DOHH2 (cell line): ENCODE measurements around the gene MACC1.

Experiments used
- H3F3A ChIP-seq: fragments of 200-600 bp; sonication (generic), shearing (Covaris generic); 2 replicates; pipeline ENCODE4 v1.6.0; 2016; ENCODE audit warnings: antibody characterized with exemption, mild to moderate bottlenecking; ENCODE audit not compliant: control insufficient read depth, insufficient read depth
- H3K27ac ChIP-seq: fragments of 200-600 bp; sonication (generic); 2 replicates; pipeline ENCODE4 v1.5.1; 2014; ENCODE audit warnings: low read depth, mild to moderate bottlenecking, low read length, moderate library complexity
- H3K27me3 ChIP-seq: fragments of 200-600 bp; sonication (generic); 2 replicates; pipeline ENCODE4 v1.6.1; 2014; ENCODE audit warnings: mild to moderate bottlenecking, low read length, mixed read lengths; ENCODE audit not compliant: control insufficient read depth
- H3K36me3 ChIP-seq: fragments of 200-600 bp; sonication (generic); 2 replicates; pipeline ENCODE4 v1.6.1; 2014; ENCODE audit warnings: mild to moderate bottlenecking, low read length, moderate library complexity, mixed read lengths; ENCODE audit not compliant: control insufficient read depth
- H3K4me1 ChIP-seq: fragments of 200-600 bp; sonication (generic); 2 replicates; pipeline ENCODE4 v1.6.1; 2014; ENCODE audit warnings: mild to moderate bottlenecking, low read length, mixed read lengths; ENCODE audit not compliant: control insufficient read depth
- H3K4me2 ChIP-seq: fragments of 200-600 bp; sonication (generic); 2 replicates; pipeline ENCODE4 v1.6.0; 2014; ENCODE audit warnings: mild to moderate bottlenecking, low read length, moderate library complexity
- H3K4me3 ChIP-seq: fragments of 200-600 bp; sonication (generic); 2 replicates; pipeline ENCODE4 v1.5.1; 2014; ENCODE audit warnings: mild to moderate bottlenecking, low read length, mixed read lengths
- H3K79me2 ChIP-seq: fragments of 200-600 bp; sonication (generic); 2 replicates; pipeline ENCODE4 v1.6.1; 2014; ENCODE audit warnings: mild to moderate bottlenecking, low read length, mixed read lengths; ENCODE audit not compliant: control insufficient read depth
- H3K9me2 ChIP-seq: fragments of 200-600 bp; sonication (generic); replicated peaks from 2 replicates; pipeline ENCODE4 v1.6.1; 2014; ENCODE audit warnings: mild to moderate bottlenecking, low read length, mixed read lengths; ENCODE audit not compliant: control insufficient read depth
- H3K9me3 ChIP-seq: fragments of 200-600 bp; sonication (generic); 2 replicates; pipeline ENCODE4 v1.6.1; 2014; ENCODE audit warnings: antibody characterized with exemption, low read length, mixed read lengths; ENCODE audit not compliant: control insufficient read depth, insufficient read depth
- H4K20me1 ChIP-seq: fragments of 200-600 bp; sonication (generic); 2 replicates; pipeline ENCODE4 v1.6.0; 2014; ENCODE audit warnings: low read depth, mild to moderate bottlenecking, antibody characterized with exemption, low read length, moderate library complexity; ENCODE audit not compliant: control insufficient read depth, insufficient read depth
- CTCF ChIP-seq: fragments of 200-600 bp; sonication (generic); IDR thresholded peaks from one replicate; pipeline ENCODE4 v1.5.1; 2014; ENCODE audit warnings: antibody characterized with exemption, mild to moderate bottlenecking, low read depth, low read length; ENCODE audit not compliant: poor library complexity, severe bottlenecking
- EZH2phosphoT487 ChIP-seq: fragments of 200-600 bp; sonication (generic); IDR thresholded peaks from 2 replicates; pipeline ENCODE4 v1.6.1; 2017; ENCODE audit warnings: borderline replicate concordance, mild to moderate bottlenecking, antibody characterized with exemption, low read length, moderate library complexity, mixed read lengths

The MACC1 gene

GRCh38 chr7:20229646-20230500, 12.7 kb upstream of the MACC1 start:
- H3K4me1 ChIP-seq: no peaks in the 10 kb centered on the region
- no peaks in the 10 kb centered on the region for H4K20me1 ChIP-seq
- no peaks in the 10 kb centered on the region for H3F3A ChIP-seq
- no peak overlapping the region for H3K27ac ChIP-seq
- no peaks in the 10 kb centered on the region for H3K27me3 ChIP-seq
- H3K36me3 ChIP-seq: no peaks in the 10 kb centered on the region
- no peak overlapping the region for H3K4me2 ChIP-seq
- H3K9me3 ChIP-seq: no peaks in the 10 kb centered on the region
- no peak for TF ChIP-seq EZH2phosphoT487
- no peak for TF ChIP-seq CTCF
- no peaks in the 10 kb centered on the region for H3K9me2 ChIP-seq
- H3K79me2 ChIP-seq: no peaks in the 10 kb centered on the region
- H3K4me3 ChIP-seq: no peak overlapping the region

GRCh38 chr7:20229081-20229480, 11.9 kb upstream of the MACC1 start:
- no peaks in the 10 kb centered on the region for H3K9me3 ChIP-seq
- no peak overlapping the region for H3K4me3 ChIP-seq
- H3K4me1 ChIP-seq: no peaks in the 10 kb centered on the region
- no peaks in the 10 kb centered on the region for H3K79me2 ChIP-seq
- H3K27me3 ChIP-seq: no peaks in the 10 kb centered on the region
- H4K20me1 ChIP-seq: no peaks in the 10 kb centered on the region
- H3K36me3 ChIP-seq: no peaks in the 10 kb centered on the region
- H3K27ac ChIP-seq: no peak overlapping the region
- H3K9me2 ChIP-seq: no peaks in the 10 kb centered on the region
- no peak overlapping the region for H3K4me2 ChIP-seq
- no peaks in the 10 kb centered on the region for H3F3A ChIP-seq
- TF ChIP-seq EZH2phosphoT487 (no peak), CTCF (no peak)

- Histone ChIP-seq H3K79me2 (no peaks in the 10 kb centered on the region), H3K4me2 (no peak overlapping the region), H3K9me2 (no peaks in the 10 kb centered on the region), H3K4me1 (no peaks in the 10 kb centered on the region), H3K4me3 (no peak overlapping the region), H3K27ac (no peak overlapping the region), H3K9me3 (no peaks in the 10 kb centered on the region), H3F3A (no peaks in the 10 kb centered on the region), H3K27me3 (no peaks in the 10 kb centered on the region), H3K36me3 (no peaks in the 10 kb centered on the region), H4K20me1 (no peaks in the 10 kb centered on the region)
- TF ChIP-seq CTCF: no peak
- TF ChIP-seq EZH2phosphoT487: no peak
Observed at GRCh38 chr7:20228654-20229053, 11.5 kb upstream of the MACC1 start.
